HEK293 (cell line): ENCODE measurements around the gene CRIP1.
A peak's percentile ranks its signal among the peaks of the same experiment; 100 is the strongest.

ENCODE experiments used
- CTCF ChIA-PET: fragments of 350-600 bp; formaldehyde crosslinking; extraction: SDS; loops from one replicate; lab custom pipeline; 2021; ENCODE audit warnings: antibody characterized with exemption; lab: Yijun Ruan, JAX
- POLR2A ChIA-PET: fragments of 300-600 bp; formaldehyde crosslinking; extraction: SDS; loops from one replicate; lab custom pipeline; 2020; ENCODE audit warnings: antibody characterized with exemption, inconsistent platforms; lab: Yijun Ruan, JAX
- H3K27ac ChIP-seq: fragments of 200-500 bp; sonication (Bioruptor generic); 2 replicates; pipeline ENCODE4 v1.5.1; 2014; ENCODE audit warnings: low read depth, low read length, control low read depth, inconsistent platforms; ENCODE audit errors: extremely low read depth
- H3K36me3 ChIP-seq, 2 experiments: fragments of 200-500 bp in 1 of 2; sonication (Bioruptor generic) in 1 of 2; 1 replicate in 1 of 2; 2 replicates in 1 of 2; pipeline ENCODE4 v1.5.1; 2014 to 2017; ENCODE audit warnings: inconsistent platforms in 2 of 2, low read length in 2 of 2; ENCODE audit not compliant: control insufficient read depth in 2 of 2, insufficient read depth in 1 of 2
- H3K4me1 ChIP-seq: fragments of 200-500 bp; sonication (Bioruptor generic); 2 replicates; pipeline ENCODE4 v1.5.1; 2014; ENCODE audit warnings: mild to moderate bottlenecking, low read length, inconsistent platforms; ENCODE audit not compliant: control insufficient read depth, insufficient read depth
- H3K4me3 ChIP-seq: 2 replicates; pipeline ENCODE4 v1.5.1; 2011; ENCODE audit warnings: low read depth, mild to moderate bottlenecking, control low read depth, low read length, moderate library complexity
- H3K9me3 ChIP-seq: fragments of 200-500 bp; sonication (Bioruptor generic); 2 replicates; pipeline ENCODE4 v1.5.1; 2014; ENCODE audit warnings: low read depth, low read length, inconsistent platforms; ENCODE audit not compliant: control insufficient read depth, insufficient read depth
- BCL11B ChIP-seq: fragments of 450-650 bp; formaldehyde crosslinking; IDR thresholded peaks from 2 replicates; pipeline ENCODE4 v1.5.1; 2016; ENCODE audit warnings: low read depth, missing biosample characterization, missing genetic modification characterization
- KLF1 ChIP-seq: fragments of 450-650 bp; formaldehyde crosslinking; IDR thresholded peaks from 2 replicates; pipeline ENCODE4 v1.5.1; 2016; ENCODE audit warnings: missing biosample characterization, missing genetic modification characterization
- KLF16 ChIP-seq: fragments of 450-650 bp; formaldehyde crosslinking; IDR thresholded peaks from 2 replicates; pipeline ENCODE4 v1.5.1; 2017; ENCODE audit warnings: missing biosample characterization, missing genetic modification characterization
- KLF8 ChIP-seq: fragments of 450-650 bp; formaldehyde crosslinking; IDR thresholded peaks from 2 replicates; pipeline ENCODE4 v1.5.1; 2016; ENCODE audit warnings: missing biosample characterization, missing genetic modification characterization
- MEIS1 ChIP-seq: sonication (generic); formaldehyde crosslinking; IDR thresholded peaks from 2 replicates; pipeline ENCODE4 v1.8.1; 2022; ENCODE audit warnings: missing genetic modification reagents, mild to moderate bottlenecking, borderline replicate concordance
- RBAK ChIP-seq: fragments of 450-650 bp; formaldehyde crosslinking; IDR thresholded peaks from 2 replicates; pipeline ENCODE4 v1.5.1; 2016; ENCODE audit warnings: missing biosample characterization, missing genetic modification characterization
- ZBTB7A ChIP-seq: fragments of 450-650 bp; formaldehyde crosslinking; IDR thresholded peaks from 2 replicates; pipeline ENCODE4 v1.5.1; 2016; ENCODE audit warnings: low read depth, missing biosample characterization, missing genetic modification characterization
- ZFHX2 ChIP-seq: fragments of 450-650 bp; formaldehyde crosslinking; conservative IDR thresholded peaks from 2 replicates; pipeline ENCODE4 v1.5.1; 2016; ENCODE audit warnings: missing biosample characterization, missing genetic modification characterization
- ZIC2 ChIP-seq: fragments of 450-650 bp; formaldehyde crosslinking; IDR thresholded peaks from 2 replicates; pipeline ENCODE4 v1.5.1; 2016; ENCODE audit warnings: missing biosample characterization, missing genetic modification characterization
- ZNF132 ChIP-seq: fragments of 450-650 bp; formaldehyde crosslinking; IDR thresholded peaks from 2 replicates; pipeline ENCODE4 v1.5.1; 2017; ENCODE audit warnings: missing biosample characterization, missing genetic modification characterization, borderline replicate concordance
- ZNF354C ChIP-seq: fragments of 450-650 bp; formaldehyde crosslinking; IDR thresholded peaks from 2 replicates; pipeline ENCODE4 v1.5.1; 2016; ENCODE audit warnings: missing biosample characterization, missing genetic modification characterization, low read depth, borderline replicate concordance
- ZNF501 ChIP-seq: fragments of 450-650 bp; formaldehyde crosslinking; IDR thresholded peaks from 2 replicates; pipeline ENCODE4 v1.5.1; 2016; ENCODE audit warnings: missing biosample characterization, missing genetic modification characterization
- ZNF530 ChIP-seq: fragments of 450-650 bp; formaldehyde crosslinking; IDR thresholded peaks from 2 replicates; pipeline ENCODE4 v1.5.1; 2016; ENCODE audit warnings: low read depth, missing biosample characterization, missing genetic modification characterization
- ZNF658 ChIP-seq: fragments of 450-650 bp; formaldehyde crosslinking; IDR thresholded peaks from 2 replicates; pipeline ENCODE4; 2016; ENCODE audit warnings: missing biosample characterization, missing genetic modification characterization
- ZNF677 ChIP-seq: fragments of 450-650 bp; IDR thresholded peaks from 2 replicates; pipeline ENCODE4 v1.5.0; 2018; ENCODE audit warnings: missing biosample characterization, mild to moderate bottlenecking, missing genetic modification characterization, moderate library complexity
- ZNF785 ChIP-seq: fragments of 450-650 bp; formaldehyde crosslinking; IDR thresholded peaks from 2 replicates; pipeline ENCODE4 v1.5.1; 2016; ENCODE audit warnings: missing biosample characterization, missing genetic modification characterization
- ZSCAN16 ChIP-seq: fragments of 450-650 bp; formaldehyde crosslinking; IDR thresholded peaks from 2 replicates; pipeline ENCODE4 v1.5.1; 2016; ENCODE audit warnings: missing biosample characterization, missing genetic modification characterization
- TF ChIP-seq, protein P1 (sequence below): fragments of 450-650 bp; formaldehyde crosslinking; IDR thresholded peaks from 2 replicates; pipeline ENCODE4 v1.5.1; 2016; ENCODE audit warnings: missing biosample characterization, missing genetic modification characterization
- TF ChIP-seq, protein P2 (sequence below): fragments of 450-650 bp; formaldehyde crosslinking; IDR thresholded peaks from 2 replicates; pipeline ENCODE4 v1.5.1; 2016; ENCODE audit warnings: missing biosample characterization, missing genetic modification characterization
- TF ChIP-seq, protein P3 (sequence below): fragments of 450-650 bp; formaldehyde crosslinking; IDR thresholded peaks from 2 replicates; pipeline ENCODE4 v1.5.1; 2016; ENCODE audit warnings: missing biosample characterization, missing genetic modification characterization

The CRIP1 gene

DNA sequence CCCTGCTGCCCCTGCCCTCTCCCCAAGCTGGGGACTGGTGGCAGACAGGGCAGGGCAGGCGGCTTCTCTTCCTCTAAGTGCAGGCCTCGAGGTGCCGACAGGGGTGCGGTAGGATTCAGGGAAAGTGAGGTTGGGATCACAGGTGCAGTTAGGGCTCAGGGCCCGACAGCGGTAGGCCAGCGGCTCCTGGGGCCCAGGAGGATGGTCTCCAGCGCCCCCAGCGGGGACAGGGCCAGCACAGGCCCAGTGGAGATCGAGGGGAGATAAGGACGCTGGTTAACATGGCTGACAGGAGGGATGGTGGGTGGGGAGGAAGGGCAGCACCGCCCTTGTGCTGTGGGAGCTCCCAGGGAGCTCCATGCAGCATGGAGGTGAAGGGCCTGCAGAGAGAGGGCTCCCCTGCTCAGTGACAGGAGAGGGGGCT is 935 bp upstream of the CRIP1 start (continued):
- TF ChIP-seq RBAK (tag by site-specific recombination) (no peak), KLF16 (peak; percentile 65; the same call in 1 of the 2 replicates)
- TF ChIP-seq, protein P1, sequence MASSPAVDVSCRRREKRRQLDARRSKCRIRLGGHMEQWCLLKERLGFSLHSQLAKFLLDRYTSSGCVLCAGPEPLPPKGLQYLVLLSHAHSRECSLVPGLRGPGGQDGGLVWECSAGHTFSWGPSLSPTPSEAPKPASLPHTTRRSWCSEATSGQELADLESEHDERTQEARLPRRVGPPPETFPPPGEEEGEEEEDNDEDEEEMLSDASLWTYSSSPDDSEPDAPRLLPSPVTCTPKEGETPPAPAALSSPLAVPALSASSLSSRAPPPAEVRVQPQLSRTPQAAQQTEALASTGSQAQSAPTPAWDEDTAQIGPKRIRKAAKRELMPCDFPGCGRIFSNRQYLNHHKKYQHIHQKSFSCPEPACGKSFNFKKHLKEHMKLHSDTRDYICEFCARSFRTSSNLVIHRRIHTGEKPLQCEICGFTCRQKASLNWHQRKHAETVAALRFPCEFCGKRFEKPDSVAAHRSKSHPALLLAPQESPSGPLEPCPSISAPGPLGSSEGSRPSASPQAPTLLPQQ (tag by site-specific recombination) = no peak
- TF ChIP-seq, protein P2, sequence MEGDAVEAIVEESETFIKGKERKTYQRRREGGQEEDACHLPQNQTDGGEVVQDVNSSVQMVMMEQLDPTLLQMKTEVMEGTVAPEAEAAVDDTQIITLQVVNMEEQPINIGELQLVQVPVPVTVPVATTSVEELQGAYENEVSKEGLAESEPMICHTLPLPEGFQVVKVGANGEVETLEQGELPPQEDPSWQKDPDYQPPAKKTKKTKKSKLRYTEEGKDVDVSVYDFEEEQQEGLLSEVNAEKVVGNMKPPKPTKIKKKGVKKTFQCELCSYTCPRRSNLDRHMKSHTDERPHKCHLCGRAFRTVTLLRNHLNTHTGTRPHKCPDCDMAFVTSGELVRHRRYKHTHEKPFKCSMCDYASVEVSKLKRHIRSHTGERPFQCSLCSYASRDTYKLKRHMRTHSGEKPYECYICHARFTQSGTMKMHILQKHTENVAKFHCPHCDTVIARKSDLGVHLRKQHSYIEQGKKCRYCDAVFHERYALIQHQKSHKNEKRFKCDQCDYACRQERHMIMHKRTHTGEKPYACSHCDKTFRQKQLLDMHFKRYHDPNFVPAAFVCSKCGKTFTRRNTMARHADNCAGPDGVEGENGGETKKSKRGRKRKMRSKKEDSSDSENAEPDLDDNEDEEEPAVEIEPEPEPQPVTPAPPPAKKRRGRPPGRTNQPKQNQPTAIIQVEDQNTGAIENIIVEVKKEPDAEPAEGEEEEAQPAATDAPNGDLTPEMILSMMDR (tag by site-specific recombination) = peak; percentile 85

DNA sequence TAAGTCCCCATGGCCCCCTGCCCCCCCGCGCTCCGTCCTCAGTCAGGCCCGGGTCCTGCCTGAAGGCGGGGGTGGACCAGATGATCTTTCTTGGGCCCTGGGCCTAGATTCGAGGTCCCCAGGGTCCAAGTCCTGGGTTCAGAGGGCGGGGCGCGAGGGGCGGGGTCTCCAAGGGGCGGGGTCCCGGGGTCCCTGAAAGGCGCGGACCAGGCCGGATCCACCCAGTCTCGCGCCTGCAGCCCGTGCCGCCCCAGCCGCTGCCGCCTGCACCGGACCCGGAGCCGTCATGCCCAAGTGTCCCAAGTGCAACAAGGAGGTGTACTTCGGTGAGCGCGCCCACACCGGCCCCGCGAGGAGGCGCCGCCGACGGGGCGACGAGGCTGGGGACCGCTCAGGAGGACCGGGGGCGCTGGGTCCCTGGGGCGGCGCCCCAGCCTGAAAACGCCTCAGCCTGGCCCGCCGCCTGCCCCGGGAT is 325 bp downstream of the CRIP1 start:
- TF ChIP-seq ZNF354C (tag by site-specific recombination) (no peak), ZNF530 (tag by site-specific recombination) (no peak), KLF8 (tag by site-specific recombination) (peak; percentile 68; the same call in 1 of the 2 replicates)
- Histone ChIP-seq H3K4me3 (no peak overlapping the region), H3K4me1 (peaks cover 10% of the 10 kb centered on the region), H3K9me3 (no peaks in the 10 kb centered on the region), H3K27ac (no peak overlapping the region), H3K36me3 (peaks cover 0 to 2% of the 10 kb centered on the region in 2 experiments; a peak in 1 of 3 replicates)
- ChIA-PET POLR2A (no interaction called here), CTCF (interaction anchor here (1.5 to 1.7 kb wide), 2 partner anchors 16 to 116 kb away, joined by 4 read pairs; no protein-coding TSS in a partner anchor)

DNA sequence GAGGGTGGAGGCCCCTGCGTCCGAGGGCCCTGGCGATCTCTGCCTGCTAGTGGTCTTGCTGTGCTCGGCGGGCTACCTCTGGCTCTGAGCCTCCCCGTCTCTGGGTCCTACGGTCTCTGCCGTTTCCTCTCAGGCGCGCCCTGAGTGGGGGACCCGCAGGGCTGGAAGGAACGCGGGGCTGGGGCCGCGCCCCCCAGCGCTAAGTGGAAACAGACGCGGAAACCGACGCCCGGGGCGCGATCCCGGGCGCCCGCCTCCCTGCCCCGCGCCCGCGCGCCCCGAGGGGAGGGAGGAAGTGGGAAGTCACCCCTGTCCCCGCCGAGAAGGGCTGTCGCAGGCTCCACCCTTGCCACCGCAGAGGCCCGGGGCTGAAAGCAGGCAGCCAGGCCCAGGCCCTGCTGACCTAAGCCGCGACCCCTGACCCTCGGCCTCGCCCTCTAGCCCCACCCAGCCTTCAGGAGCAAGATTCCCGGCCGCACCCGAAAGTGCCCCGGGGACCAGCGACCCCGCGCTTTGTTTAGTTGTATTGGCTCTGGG is 831 bp downstream of the CRIP1 start:
- no peaks in the 10 kb centered on the region for H3K9me3 ChIP-seq
- H3K27ac ChIP-seq = no peak overlapping the region
- peaks cover 5% of the 10 kb centered on the region for H3K4me1 ChIP-seq
- CTCF ChIA-PET = no interaction called here
- no peak overlapping the region for H3K4me3 ChIP-seq
- POLR2A ChIA-PET = no interaction called here
- TF ChIP-seq MEIS1 (CRISPR knock-in tag) = no peak
- TF ChIP-seq ZNF785 (tag by site-specific recombination) = no peak
- peak; percentile 76 for TF ChIP-seq KLF8 (tag by site-specific recombination)
- TF ChIP-seq BCL11B (tag by site-specific recombination) = peak; percentile 72
- TF ChIP-seq, all 188 proteins: peak for 2
- H3K36me3 ChIP-seq = peaks cover 0 to 7% of the 10 kb centered on the region in 2 experiments; a peak in 1 of 3 replicates

DNA sequence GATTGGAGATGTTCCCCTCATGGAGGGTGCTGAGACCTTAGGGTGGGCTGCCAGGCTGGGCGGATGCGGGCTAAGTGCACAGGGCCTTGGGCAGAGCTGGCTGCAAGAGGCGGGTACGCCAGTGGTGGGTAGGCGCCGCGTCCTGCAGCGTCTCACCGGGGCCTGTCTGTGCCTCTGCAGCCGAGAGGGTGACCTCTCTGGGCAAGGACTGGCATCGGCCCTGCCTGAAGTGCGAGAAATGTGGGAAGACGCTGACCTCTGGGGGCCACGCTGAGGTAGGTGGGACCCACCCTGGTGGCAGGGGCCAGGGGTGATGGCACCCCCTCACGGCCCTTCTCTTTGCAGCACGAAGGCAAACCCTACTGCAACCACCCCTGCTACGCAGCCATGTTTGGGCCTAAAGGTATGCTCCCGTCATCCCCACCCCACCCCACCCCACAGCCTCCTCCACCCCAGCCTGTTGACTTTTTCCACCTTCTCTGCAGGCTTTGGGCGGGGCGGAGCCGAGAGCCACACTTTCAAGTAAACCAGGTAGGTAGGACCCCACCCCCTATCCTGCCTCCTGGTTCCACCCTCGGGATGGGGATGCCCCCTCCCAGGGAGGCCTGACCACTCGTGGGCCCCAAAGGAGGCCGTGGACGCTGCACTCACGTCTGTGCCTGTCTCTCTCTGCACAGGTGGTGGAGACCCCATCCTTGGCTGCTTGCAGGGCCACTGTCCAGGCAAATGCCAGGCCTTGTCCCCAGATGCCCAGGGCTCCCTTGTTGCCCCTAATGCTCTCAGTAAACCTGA is 1.5 kb downstream of the CRIP1 start:
- H3K4me3 ChIP-seq = no peak overlapping the region
- ChIA-PET POLR2A (interaction anchor here (2.1 kb wide), 1 partner anchor 7 kb away, joined by 19 read pairs; no protein-coding TSS in a partner anchor), CTCF (interaction anchor here (0.5 to 5.0 kb wide), 4 partner anchors 7 to 115 kb away, joined by 3 to 83 read pairs (median 42); no protein-coding TSS in a partner anchor)
- no peaks in the 10 kb centered on the region for H3K9me3 ChIP-seq
- H3K4me1 ChIP-seq = peaks cover 5% of the 10 kb centered on the region
- no peak overlapping the region for H3K27ac ChIP-seq
- H3K36me3 ChIP-seq = peaks cover 0 to 13% of the 10 kb centered on the region in 2 experiments; a peak in 1 of 3 replicates
- no peak for TF ChIP-seq ZNF501 (tag by site-specific recombination)
- no peak for TF ChIP-seq ZFHX2
- TF ChIP-seq ZNF132 = no peak
- TF ChIP-seq, protein P2 (tag by site-specific recombination) = peak; percentile 25; the same call in 1 of the 2 replicates
- TF ChIP-seq ZSCAN16 = no peak
- no peak for TF ChIP-seq RBAK (tag by site-specific recombination)
- TF ChIP-seq ZNF658 (tag by site-specific recombination) = no peak
- no peak for TF ChIP-seq ZIC2 (tag by site-specific recombination)
- TF ChIP-seq ZNF677 (tag by site-specific recombination) = no peak
- TF ChIP-seq ZNF785 (tag by site-specific recombination) = no peak
- TF ChIP-seq KLF1 = peak; percentile 32; the same call in 1 of the 2 replicates
- no peak for TF ChIP-seq ZBTB7A (tag by site-specific recombination)
- TF ChIP-seq, protein P3, sequence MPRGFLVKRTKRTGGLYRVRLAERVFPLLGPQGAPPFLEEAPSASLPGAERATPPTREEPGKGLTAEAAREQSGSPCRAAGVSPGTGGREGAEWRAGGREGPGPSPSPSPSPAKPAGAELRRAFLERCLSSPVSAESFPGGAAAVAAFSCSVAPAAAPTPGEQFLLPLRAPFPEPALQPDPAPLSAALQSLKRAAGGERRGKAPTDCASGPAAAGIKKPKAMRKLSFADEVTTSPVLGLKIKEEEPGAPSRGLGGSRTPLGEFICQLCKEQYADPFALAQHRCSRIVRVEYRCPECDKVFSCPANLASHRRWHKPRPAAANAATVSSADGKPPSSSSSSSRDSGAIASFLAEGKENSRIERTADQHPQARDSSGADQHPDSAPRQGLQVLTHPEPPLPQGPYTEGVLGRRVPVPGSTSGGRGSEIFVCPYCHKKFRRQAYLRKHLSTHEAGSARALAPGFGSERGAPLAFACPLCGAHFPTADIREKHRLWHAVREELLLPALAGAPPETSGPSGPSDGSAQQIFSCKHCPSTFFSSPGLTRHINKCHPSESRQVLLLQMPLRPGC (tag by site-specific recombination) = no peak
